ENCODE results near the gene IER3. TPM values are rescaled to one million over a fixed set of nuclear protein-coding genes. Genes with fewer than 3 reads are reported as not detected.

The IER3 gene
- total RNA-seq, 1 donor from 2014 or later = 40.5 TPM

- intact Hi-C loops (cut with DNase I) = loop anchor here (1.0 to 5.0 kb wide), 3 partner anchors 35 to 234 kb away; partner anchors contain the start of genes HLA-E and PPP1R18
- Histone ChIP-seq H3K4me1 (peaks cover 74% of the 10 kb centered on the region), H3K9me3 (no peaks in the 10 kb centered on the region), H3K27ac (peak overlapping the region; percentile 94), H3K4me3 (peak overlapping the region; percentile 84 to 92), H3K36me3 (peaks cover 0 to 31% of the 10 kb centered on the region in 2 donors), H3K27me3 (no peaks in the 10 kb centered on the region)
- DNase-seq (ENCODE audit: extremely low spot score in 2 of 2) = no peak
- TF ChIP-seq POLR2AphosphoS5 (IDR thresholded peaks at IDR 0.05; ENCODE audit: insufficient read depth in 1 of 2, low read depth in 1 of 2) (peak; percentile 57 to 76), POLR2A (IDR thresholded peaks at IDR 0.05) (peak in 1 of 2 donors; percentile 58), CTCF (IDR thresholded peaks at IDR 0.05) (peak in 1 of 3 experiments; percentile 10)
Measured at GRCh38 chr6:30721198-30722024, 22.9 kb downstream of the IER3 start.

GRCh38 chr6:30720738-30721197 lies 23.6 kb downstream of the IER3 start:
- H3K27me3 ChIP-seq = no peaks in the 10 kb centered on the region
- TF ChIP-seq POLR2AphosphoS5 (IDR thresholded peaks at IDR 0.05; ENCODE audit: insufficient read depth in 1 of 2, low read depth in 1 of 2) = no peak
- TF ChIP-seq CTCF (IDR thresholded peaks at IDR 0.05) = no peak
- no peak for TF ChIP-seq POLR2A (IDR thresholded peaks at IDR 0.05)
- peaks cover 72% of the 10 kb centered on the region for H3K4me1 ChIP-seq
- peaks cover 0 to 25% of the 10 kb centered on the region in 2 donors for H3K36me3 ChIP-seq
- H3K4me3 ChIP-seq = peak overlapping the region; percentile 84 to 92
- H3K27ac ChIP-seq = peak overlapping the region; percentile 94
- no peaks in the 10 kb centered on the region for H3K9me3 ChIP-seq
- DNase-seq (ENCODE audit: extremely low spot score in 2 of 2) = no peak
- intact Hi-C loops (cut with DNase I) = loop anchor here (2.0 to 5.0 kb wide), 2 partner anchors 34 to 233 kb away; partner anchors contain the start of genes HLA-E and PPP1R18

DNA sequence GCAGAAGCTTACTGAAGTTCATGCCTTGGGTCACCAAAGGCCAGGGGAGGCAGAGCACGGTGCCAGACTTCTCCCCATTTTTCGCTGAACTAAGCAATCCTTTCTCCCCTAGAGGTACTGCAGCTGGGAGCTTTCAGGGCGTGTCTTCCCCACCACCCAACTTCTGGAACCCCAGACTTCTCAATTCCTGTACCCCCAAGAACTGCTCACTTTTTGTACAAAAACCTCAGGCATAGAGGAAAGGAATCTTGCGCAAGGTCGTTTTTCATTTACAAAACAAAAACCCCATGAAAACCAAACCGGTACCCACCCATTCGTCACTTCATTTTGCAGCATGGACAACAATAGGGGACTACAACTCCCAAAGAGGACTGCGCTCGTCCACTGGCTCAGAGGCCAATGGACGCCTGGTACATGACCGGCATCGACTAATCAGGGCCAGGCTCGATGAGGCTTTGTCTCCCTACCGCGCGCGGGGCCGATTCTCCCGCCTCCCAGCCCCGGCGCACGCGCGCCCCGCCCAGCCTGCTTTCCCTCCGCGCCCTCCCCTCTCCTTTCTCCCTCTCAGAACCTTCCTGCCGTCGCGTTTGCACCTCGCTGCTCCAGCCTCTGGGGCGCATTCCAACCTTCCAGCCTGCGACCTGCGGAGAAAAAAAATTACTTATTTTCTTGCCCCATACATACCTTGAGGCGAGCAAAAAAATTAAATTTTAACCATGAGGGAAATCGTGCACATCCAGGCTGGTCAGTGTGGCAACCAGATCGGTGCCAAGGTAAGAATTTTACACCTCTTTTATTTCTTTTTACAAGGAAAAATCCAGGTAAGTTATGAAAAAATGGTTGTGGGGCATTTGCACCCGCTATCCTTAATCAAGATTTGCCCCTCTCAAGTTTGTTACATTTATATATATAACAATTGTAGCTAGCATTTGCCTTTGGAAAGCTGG lies 24.3 kb downstream of the IER3 start, which contains the start of gene TUBB:
TUBB (plus strand) TSS at position 562 of the 947 bp plus-strand sequence; CDS start at position 717, 155 bp downstream.
- Histone ChIP-seq H3K4me3 (peak within 1 kb of the TSS; percentile 84 to 92), H3K9me3 (no peaks in the 10 kb centered on the region), H3K27me3 (no peaks in the 10 kb centered on the region), H3K27ac (peak within 1 kb of the TSS; percentile 94), H3K36me3 (peaks cover 0 to 22% of the 10 kb centered on the region in 2 donors), H3K4me1 (peaks cover 65% of the 10 kb centered on the region)
- peak in 1 of 2 donors; percentile 99 for DNase-seq (ENCODE audit: extremely low spot score in 2 of 2)
- TF ChIP-seq POLR2AphosphoS5 (IDR thresholded peaks at IDR 0.05; ENCODE audit: insufficient read depth in 1 of 2, low read depth in 1 of 2) (peak; percentile 92 to 96), POLR2A (IDR thresholded peaks at IDR 0.05) (peak in 1 of 2 donors; percentile 91), CTCF (IDR thresholded peaks at IDR 0.05) (no peak)
- intact Hi-C loops (cut with DNase I) = loop anchor here (2.0 to 5.0 kb wide), 2 partner anchors 33 to 233 kb away; partner anchors contain the start of genes HLA-E and PPP1R18

- Histone ChIP-seq H3K4me1 (peaks cover 58% of the 10 kb centered on the region), H3K4me3 (peak overlapping the region; percentile 84 to 92)
- intact Hi-C loops (cut with DNase I) = no loop called here
Measured at GRCh38 chr6:30719356-30719755, 25.0 kb downstream of the IER3 start.

More at GRCh38 chr6:30719356-30719755, 25.0 kb downstream of the IER3 start:
- H3K9me3 ChIP-seq = no peaks in the 10 kb centered on the region
- no peaks in the 10 kb centered on the region for H3K27me3 ChIP-seq
- no peak for DNase-seq (ENCODE audit: extremely low spot score in 2 of 2)
- peaks cover 0 to 17% of the 10 kb centered on the region in 2 donors for H3K36me3 ChIP-seq
- no peak for TF ChIP-seq POLR2A (IDR thresholded peaks at IDR 0.05)
- TF ChIP-seq POLR2AphosphoS5 (IDR thresholded peaks at IDR 0.05; ENCODE audit: insufficient read depth in 1 of 2, low read depth in 1 of 2) = no peak
- TF ChIP-seq CTCF (IDR thresholded peaks at IDR 0.05) = no peak
- peak overlapping the region; percentile 94 for H3K27ac ChIP-seq
